Liver (tissue), 9 donors: ENCODE measurements around the gene AP4E1. TPM values are rescaled to one million over a fixed set of nuclear protein-coding genes. Genes with fewer than 3 reads are reported as not detected.
"Not testable (repeated sequence)": the region's sequence is repeated elsewhere in the genome, so short reads cannot be mapped to it uniquely, and the experiment has no call there.

ENCODE experiments used
- DNase-seq: peaks from one replicate; pipeline ENCODE4 v3.0.0-alpha.2; 2017; ENCODE audit warnings: low spot score
- H3K27ac ChIP-seq, 2 donors: one replicate each; pipeline ENCODE4 v1.7.0; 2013; ENCODE audit warnings: inconsistent platforms in 2 of 2, low read length in 2 of 2, control low read depth in 1 of 2, low read depth in 1 of 2, mild to moderate bottlenecking in 1 of 2
- H3K27me3 ChIP-seq, 4 donors: one replicate each; pipeline versions ENCODE4 v1.6.1 to v1.7.0; 2013; ENCODE audit warnings: low read length in 3 of 4, inconsistent platforms in 1 of 4, mild to moderate bottlenecking in 1 of 4, moderate library complexity in 1 of 4; ENCODE audit not compliant: control insufficient read depth in 4 of 4, insufficient read depth in 4 of 4
- H3K36me3 ChIP-seq, 4 donors: one replicate each; pipeline versions ENCODE4 v1.6.1 to v1.7.0; 2013; ENCODE audit warnings: low read length in 3 of 4, mild to moderate bottlenecking in 3 of 4, low read depth in 1 of 4, moderate library complexity in 1 of 4; ENCODE audit not compliant: control insufficient read depth in 4 of 4, insufficient read depth in 3 of 4
- H3K4me1 ChIP-seq, 4 donors: one replicate each; pipeline versions ENCODE4 v1.6.1 to v1.7.0; 2013; ENCODE audit warnings: low read length in 3 of 4, mild to moderate bottlenecking in 3 of 4, moderate library complexity in 1 of 4; ENCODE audit not compliant: control insufficient read depth in 4 of 4, insufficient read depth in 4 of 4
- H3K4me3 ChIP-seq, 3 donors: one replicate each; pipeline versions ENCODE4 v1.6.1 to v1.7.0; 2013; ENCODE audit warnings: low read length in 3 of 3, control low read depth in 1 of 3, low read depth in 1 of 3, mild to moderate bottlenecking in 1 of 3
- H3K9ac ChIP-seq, 2 donors: one replicate each; pipeline ENCODE4 v1.7.0; 2013; ENCODE audit warnings: low read length in 2 of 2, mild to moderate bottlenecking in 2 of 2, moderate library complexity in 2 of 2, control low read depth in 1 of 2, low read depth in 1 of 2
- H3K9me3 ChIP-seq, 4 donors: one replicate each; pipeline versions ENCODE4 v1.6.1 to v1.7.0; 2013; ENCODE audit warnings: low read length in 3 of 4; ENCODE audit not compliant: control insufficient read depth in 4 of 4
- FOXA2 ChIP-seq: IDR thresholded peaks from 2 replicates; pipeline ENCODE4 v1.6.1; 2016; ENCODE audit warnings: antibody characterized with exemption
- HNF4A ChIP-seq, 2 donors: conservative IDR thresholded peaks; 2 replicates each; pipeline ENCODE4 v1.6.1; 2016; ENCODE audit warnings: antibody characterized with exemption in 2 of 2, mild to moderate bottlenecking in 2 of 2
- JUND ChIP-seq, 2 donors: IDR thresholded peaks; 2 replicates each; pipeline ENCODE4 v1.6.1; 2016; ENCODE audit warnings: antibody characterized with exemption in 2 of 2
- NR2F2 ChIP-seq: IDR thresholded peaks from 2 replicates; pipeline ENCODE4 v1.6.1; 2016; ENCODE audit warnings: antibody characterized with exemption
- RAD21 ChIP-seq, 2 donors: IDR thresholded peaks; 2 replicates each; pipeline ENCODE4 v1.6.1; 2016; ENCODE audit warnings: antibody characterized with exemption in 2 of 2, mild to moderate bottlenecking in 2 of 2
- RXRA ChIP-seq, 2 donors: IDR thresholded peaks; 2 replicates each; pipeline ENCODE4 v1.6.1; 2017 to 2018; ENCODE audit warnings: antibody characterized with exemption in 2 of 2, mild to moderate bottlenecking in 1 of 2
- SP1 ChIP-seq: IDR thresholded peaks from 2 replicates; pipeline ENCODE4 v1.6.1; 2018; ENCODE audit warnings: antibody characterized with exemption, mild to moderate bottlenecking
- TAF1 ChIP-seq: conservative IDR thresholded peaks from 2 replicates; pipeline ENCODE4 v1.6.1; 2016; ENCODE audit warnings: antibody characterized with exemption, mild to moderate bottlenecking
- YY1 ChIP-seq: IDR thresholded peaks from 2 replicates; pipeline ENCODE4 v1.6.1; 2016; ENCODE audit warnings: antibody characterized with exemption, mild to moderate bottlenecking
- WGBS: extraction: QIAGEN DNeasy Blood & Tissue Kit; methylation state at CpG from one replicate; pipeline ENCODE4 v1.1.7; 2013; 5-methylcytosine and 5-hydroxymethylcytosine counted together
- polyA plus RNA-seq, 2 donors: library from polyadenylated mRNA; stranded (reverse) in 1 of 2; unstranded in 1 of 2; fragments of 200-250 nt in 1 of 2; fragments of >200 nt in 1 of 2; fragmentation: Nextera tagmentation in 1 of 2; extraction: Ambion mirVana in 1 of 2; gene quantifications; one replicate each; pipeline versions ENCODE4 v1.2.1 to v1.2.3, GENCODE V29; 2013 to 2015
- total RNA-seq, 2 donors: library from RNA; depleted of rRNA; stranded (reverse); fragments of >200 nt; gene quantifications; one replicate each; pipeline ENCODE4 v1.2.3, GENCODE V29; 2014
- TF ChIP-seq, protein P1 (sequence below): IDR thresholded peaks from 2 replicates; pipeline ENCODE4 v1.6.1; 2016; ENCODE audit warnings: antibody characterized with exemption
- TF ChIP-seq, protein P2 (sequence below): fragments of 150-350 bp; IDR thresholded peaks from 2 replicates; pipeline ENCODE4 v1.5.1; 2017; ENCODE audit warnings: improper control_type of control experiment, low read depth, low read length; ENCODE audit not compliant: missing input control
- TF ChIP-seq, protein P3 (sequence below): IDR thresholded peaks from 2 replicates; pipeline ENCODE4 v1.6.1; 2016; ENCODE audit warnings: antibody characterized with exemption
- TF ChIP-seq, protein P4 (sequence below): IDR thresholded peaks from 2 replicates; pipeline ENCODE4 v1.6.1; 2016; ENCODE audit warnings: antibody characterized with exemption
- donor health status: healthy.
- donor health status: healthy.
- donor health status: healthy.
- donor health status: healthy.
- donor health status: healthy.

The AP4E1 gene
- total and polyA plus RNA-seq, 4 donors = 1.3 to 10.2 (median 4.6) TPM

DNA sequence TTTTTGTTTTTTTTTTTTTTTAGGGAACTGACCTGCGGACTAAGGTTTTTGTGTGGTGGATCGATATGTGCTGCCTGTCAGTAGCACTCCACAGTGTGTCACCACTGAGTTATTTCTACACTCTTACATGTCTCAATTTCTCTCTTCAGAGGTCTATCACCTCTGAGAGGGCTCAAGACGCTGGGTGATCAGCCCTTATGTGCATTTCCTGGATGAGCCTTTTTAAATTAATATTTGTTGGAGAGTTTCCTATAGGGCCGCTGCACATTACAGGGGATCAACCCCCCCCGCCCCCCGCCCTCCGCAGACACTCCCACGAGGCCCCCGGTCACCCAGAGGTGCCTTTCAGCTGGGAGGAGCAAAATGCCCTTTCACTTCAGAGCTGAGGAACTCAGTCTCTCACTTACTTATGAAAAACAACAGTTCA is 34.5 kb upstream of the AP4E1 start:
- WGBS = 15% methylated on average over 9 of the region's 9 CpGs
- H3K27ac ChIP-seq = peak overlapping the region in 1 of 2 donors; percentile 5
- DNase-seq = peak; percentile 39
- H3K9me3 ChIP-seq = no peaks in the 10 kb centered on the region
- H3K9ac ChIP-seq = no peak overlapping the region
- peak overlapping the region in 1 of 3 donors; percentile 54 for H3K4me3 ChIP-seq
- H3K4me1 ChIP-seq = peaks cover 4 to 31% (median 16%) of the 10 kb centered on the region in 4 donors
- H3K27me3 ChIP-seq = no peaks in the 10 kb centered on the region
- TF ChIP-seq RAD21 (IDR thresholded peaks at IDR 0.05) = peak; percentile 29 to 68
- peak; percentile 43 to 67 for TF ChIP-seq RXRA (IDR thresholded peaks at IDR 0.05)
- peak; percentile 31 to 50 for TF ChIP-seq HNF4A (conservative IDR thresholded peaks at IDR 0.05)
- TF ChIP-seq, protein P1, sequence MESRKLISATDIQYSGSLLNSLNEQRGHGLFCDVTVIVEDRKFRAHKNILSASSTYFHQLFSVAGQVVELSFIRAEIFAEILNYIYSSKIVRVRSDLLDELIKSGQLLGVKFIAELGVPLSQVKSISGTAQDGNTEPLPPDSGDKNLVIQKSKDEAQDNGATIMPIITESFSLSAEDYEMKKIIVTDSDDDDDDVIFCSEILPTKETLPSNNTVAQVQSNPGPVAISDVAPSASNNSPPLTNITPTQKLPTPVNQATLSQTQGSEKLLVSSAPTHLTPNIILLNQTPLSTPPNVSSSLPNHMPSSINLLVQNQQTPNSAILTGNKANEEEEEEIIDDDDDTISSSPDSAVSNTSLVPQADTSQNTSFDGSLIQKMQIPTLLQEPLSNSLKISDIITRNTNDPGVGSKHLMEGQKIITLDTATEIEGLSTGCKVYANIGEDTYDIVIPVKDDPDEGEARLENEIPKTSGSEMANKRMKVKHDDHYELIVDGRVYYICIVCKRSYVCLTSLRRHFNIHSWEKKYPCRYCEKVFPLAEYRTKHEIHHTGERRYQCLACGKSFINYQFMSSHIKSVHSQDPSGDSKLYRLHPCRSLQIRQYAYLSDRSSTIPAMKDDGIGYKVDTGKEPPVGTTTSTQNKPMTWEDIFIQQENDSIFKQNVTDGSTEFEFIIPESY = no peak
- no peak for TF ChIP-seq NR2F2
- TF ChIP-seq, protein P2, sequence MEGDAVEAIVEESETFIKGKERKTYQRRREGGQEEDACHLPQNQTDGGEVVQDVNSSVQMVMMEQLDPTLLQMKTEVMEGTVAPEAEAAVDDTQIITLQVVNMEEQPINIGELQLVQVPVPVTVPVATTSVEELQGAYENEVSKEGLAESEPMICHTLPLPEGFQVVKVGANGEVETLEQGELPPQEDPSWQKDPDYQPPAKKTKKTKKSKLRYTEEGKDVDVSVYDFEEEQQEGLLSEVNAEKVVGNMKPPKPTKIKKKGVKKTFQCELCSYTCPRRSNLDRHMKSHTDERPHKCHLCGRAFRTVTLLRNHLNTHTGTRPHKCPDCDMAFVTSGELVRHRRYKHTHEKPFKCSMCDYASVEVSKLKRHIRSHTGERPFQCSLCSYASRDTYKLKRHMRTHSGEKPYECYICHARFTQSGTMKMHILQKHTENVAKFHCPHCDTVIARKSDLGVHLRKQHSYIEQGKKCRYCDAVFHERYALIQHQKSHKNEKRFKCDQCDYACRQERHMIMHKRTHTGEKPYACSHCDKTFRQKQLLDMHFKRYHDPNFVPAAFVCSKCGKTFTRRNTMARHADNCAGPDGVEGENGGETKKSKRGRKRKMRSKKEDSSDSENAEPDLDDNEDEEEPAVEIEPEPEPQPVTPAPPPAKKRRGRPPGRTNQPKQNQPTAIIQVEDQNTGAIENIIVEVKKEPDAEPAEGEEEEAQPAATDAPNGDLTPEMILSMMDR = peak; percentile 37
- no peak for TF ChIP-seq SP1
- peak in 1 of 2 donors; percentile 39 for TF ChIP-seq JUND (IDR thresholded peaks at IDR 0.05)
- TF ChIP-seq, protein P3, sequence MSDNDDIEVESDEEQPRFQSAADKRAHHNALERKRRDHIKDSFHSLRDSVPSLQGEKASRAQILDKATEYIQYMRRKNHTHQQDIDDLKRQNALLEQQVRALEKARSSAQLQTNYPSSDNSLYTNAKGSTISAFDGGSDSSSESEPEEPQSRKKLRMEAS = no peak
- no peak for TF ChIP-seq FOXA2
- H3K36me3 ChIP-seq = no peaks in the 10 kb centered on the region

DNA sequence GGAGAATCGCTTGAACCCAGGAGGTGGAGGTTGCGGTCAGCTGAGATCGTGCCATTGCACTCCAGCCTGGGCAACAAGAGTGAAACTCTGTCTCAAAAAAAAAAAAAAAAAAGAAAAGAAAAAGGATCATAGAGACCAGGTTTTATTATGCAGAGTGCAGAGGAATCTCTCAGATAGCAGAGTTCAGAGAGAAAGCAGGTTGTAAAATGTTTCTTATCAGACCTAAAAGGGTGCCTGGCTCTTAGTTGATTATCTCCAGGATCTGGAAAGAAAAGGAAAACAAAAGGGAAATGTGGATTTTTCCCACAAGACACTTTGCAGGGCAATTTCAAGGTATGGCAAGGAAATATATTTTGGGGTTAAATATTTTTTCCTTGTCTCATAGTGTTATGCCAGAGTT is 33.2 kb upstream of the AP4E1 start:
- 84% methylated on average over 3 of the region's 3 CpGs for WGBS
- not testable (repeated sequence) for H3K27me3 ChIP-seq

DNA sequence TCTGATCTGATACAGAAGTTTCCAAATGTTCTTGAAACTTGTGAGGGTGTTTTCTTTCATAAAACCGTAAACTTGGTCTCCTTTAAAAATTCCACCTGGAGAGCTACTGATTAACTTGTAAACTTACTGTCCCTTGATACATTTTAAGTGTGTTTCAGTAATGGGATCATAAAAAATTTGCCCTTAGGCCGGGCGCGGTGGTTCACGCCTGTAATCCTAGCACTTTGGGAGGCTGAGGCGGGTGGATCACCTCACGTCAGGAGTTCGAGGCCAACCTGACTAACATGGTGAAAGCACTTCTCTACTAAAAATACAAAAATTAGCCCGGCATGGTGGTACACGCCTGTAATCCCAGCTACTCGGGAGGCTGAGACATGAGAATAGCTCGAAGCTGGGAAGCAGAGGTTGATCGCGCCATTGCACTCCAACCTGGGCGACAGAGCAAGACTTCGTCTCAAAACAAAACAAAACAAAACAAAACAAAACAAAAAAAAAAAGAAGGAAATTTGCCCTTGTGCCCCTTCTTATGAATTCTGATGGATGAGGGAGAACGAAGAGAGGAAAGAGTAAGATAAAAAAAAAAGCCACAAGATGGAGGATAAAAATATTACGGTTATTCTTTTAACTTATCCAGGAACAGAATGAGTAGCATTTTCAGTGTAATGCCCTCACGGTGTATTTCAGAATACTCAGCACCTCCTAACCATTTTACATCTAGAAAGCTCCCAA is 32.1 kb upstream of the AP4E1 start:
- Histone ChIP-seq H3K9ac (peak overlapping the region; percentile 33 to 76), H3K9me3 (no peaks in the 10 kb centered on the region), H3K4me3 (peak overlapping the region; percentile 19 to 45 (median 29)), H3K4me1 (peaks cover 6 to 33% (median 17%) of the 10 kb centered on the region in 4 donors), H3K36me3 (no peaks in the 10 kb centered on the region), H3K27ac (peak overlapping the region; percentile 13 to 49), H3K27me3 (no peaks in the 10 kb centered on the region)
- no peak for DNase-seq
- WGBS = 54% methylated on average over 19 of the region's 19 CpGs
- TF ChIP-seq TAF1 = no peak
- TF ChIP-seq, protein P3 = no peak
- no peak for TF ChIP-seq FOXA2
- peak; percentile 79 for TF ChIP-seq YY1
- TF ChIP-seq, protein P4, sequence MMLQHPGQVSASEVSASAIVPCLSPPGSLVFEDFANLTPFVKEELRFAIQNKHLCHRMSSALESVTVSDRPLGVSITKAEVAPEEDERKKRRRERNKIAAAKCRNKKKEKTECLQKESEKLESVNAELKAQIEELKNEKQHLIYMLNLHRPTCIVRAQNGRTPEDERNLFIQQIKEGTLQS = no peak

More for the DNA sequence above, 33.2 kb upstream of the AP4E1 start:
- not testable (repeated sequence) for H3K9me3 ChIP-seq, H3K4me3 ChIP-seq, H3K9ac ChIP-seq, DNase-seq, H3K27ac ChIP-seq, H3K36me3 ChIP-seq
- H3K4me1 ChIP-seq = peaks cover 4 to 31% (median 16%) of the 10 kb centered on the region in 4 donors
